Tibial artery (tissue), 4 donors: ENCODE measurements around the gene ANTXR2.
A peak's percentile ranks its signal among the peaks of the same experiment; 100 is the strongest.

ENCODE experiments used
- DNase-seq, 2 donors: peaks; one replicate each; pipeline ENCODE4 v3.0.0-alpha.2; 2019
- H3K27ac ChIP-seq, 2 donors: fragments of 200-600 bp; sonication (generic) in 1 of 2; 1 replicate in 1 of 2; 2 replicates in 1 of 2; pipeline ENCODE4 v1.5.1; 2018 to 2019; ENCODE audit warnings: mild to moderate bottlenecking in 1 of 2
- H3K27me3 ChIP-seq, 2 donors: fragments of 200-600 bp; sonication (generic) in 1 of 2; one replicate each; pipeline versions ENCODE4 v1.5.1 to v1.6.0; 2016 to 2019
- H3K36me3 ChIP-seq, 3 donors: fragments of 200-600 bp; sonication (generic) in 2 of 3; one replicate each; pipeline ENCODE4 v1.5.1; 2016 to 2019; ENCODE audit warnings: mild to moderate bottlenecking in 2 of 3
- H3K4me1 ChIP-seq, 4 donors: fragments of 200-600 bp; sonication (generic) in 2 of 4; 1 replicate in 3 of 4; 2 replicates in 1 of 4; pipeline ENCODE4 v1.5.1; 2016 to 2019
- H3K4me3 ChIP-seq, 2 donors: fragments of 200-600 bp; sonication (generic) in 1 of 2; 1 replicate in 1 of 2; 2 replicates in 1 of 2; pipeline ENCODE4 v1.5.1; 2018 to 2019; ENCODE audit warnings: mild to moderate bottlenecking in 2 of 2
- H3K9me3 ChIP-seq, 3 donors: fragments of 200-600 bp; sonication (generic) in 1 of 3; one replicate each; pipeline ENCODE4 v1.5.1; 2016 to 2019
- CTCF ChIP-seq, 2 experiments: fragments of 200-600 bp in 1 of 2; fragments of 450-650 bp in 1 of 2; IDR thresholded peaks; one replicate each; pipeline ENCODE4 v1.5.1; 2017 to 2019; ENCODE audit warnings: antibody characterized with exemption in 2 of 2, mild to moderate bottlenecking in 1 of 2, moderate library complexity in 1 of 2
- intact Hi-C: fragments of 100-400 bp; cut with DNase I; formaldehyde crosslinking; loops from one replicate; pipeline ENCODE4 v1.15.0; 2023; ENCODE audit warnings: low total_unique reads

ANTXR2 gene

GRCh38 chr4:79854856-79855502 lies 218.1 kb downstream of the ANTXR2 start:
- H3K4me3 ChIP-seq: no peak overlapping the region
- no peak overlapping the region for H3K27ac ChIP-seq
- no peaks in the 10 kb centered on the region for H3K36me3 ChIP-seq
- intact Hi-C loops: no loop called here
- no peak for TF ChIP-seq CTCF (IDR thresholded peaks at IDR 0.05)
- no peak for DNase-seq
- H3K9me3 ChIP-seq: no peaks in the 10 kb centered on the region
- H3K27me3 ChIP-seq: no peaks in the 10 kb centered on the region
- H3K4me1 ChIP-seq: no peaks in the 10 kb centered on the region

GRCh38 chr4:79852305-79852730 lies 220.7 kb downstream of the ANTXR2 start:
- no peaks in the 10 kb centered on the region for H3K9me3 ChIP-seq
- no peaks in the 10 kb centered on the region for H3K4me1 ChIP-seq
- no peaks in the 10 kb centered on the region for H3K27me3 ChIP-seq
- H3K4me3 ChIP-seq: no peak overlapping the region
- intact Hi-C loops: no loop called here
- no peak for TF ChIP-seq CTCF (IDR thresholded peaks at IDR 0.05)
- H3K36me3 ChIP-seq: no peaks in the 10 kb centered on the region
- H3K27ac ChIP-seq: no peak overlapping the region
- DNase-seq: peak in 1 of 2 donors; percentile 20

GRCh38 chr4:79851625-79852304 lies 221.3 kb downstream of the ANTXR2 start:
- H3K4me1 ChIP-seq: no peaks in the 10 kb centered on the region
- no peaks in the 10 kb centered on the region for H3K36me3 ChIP-seq
- no peak overlapping the region for H3K4me3 ChIP-seq
- no peak for TF ChIP-seq CTCF (IDR thresholded peaks at IDR 0.05)
- no peak for DNase-seq
- H3K27me3 ChIP-seq: no peaks in the 10 kb centered on the region
- intact Hi-C loops: no loop called here
- H3K27ac ChIP-seq: no peak overlapping the region
- H3K9me3 ChIP-seq: no peaks in the 10 kb centered on the region
